ENCODE measurements around the gene TPGS2.

DNA sequence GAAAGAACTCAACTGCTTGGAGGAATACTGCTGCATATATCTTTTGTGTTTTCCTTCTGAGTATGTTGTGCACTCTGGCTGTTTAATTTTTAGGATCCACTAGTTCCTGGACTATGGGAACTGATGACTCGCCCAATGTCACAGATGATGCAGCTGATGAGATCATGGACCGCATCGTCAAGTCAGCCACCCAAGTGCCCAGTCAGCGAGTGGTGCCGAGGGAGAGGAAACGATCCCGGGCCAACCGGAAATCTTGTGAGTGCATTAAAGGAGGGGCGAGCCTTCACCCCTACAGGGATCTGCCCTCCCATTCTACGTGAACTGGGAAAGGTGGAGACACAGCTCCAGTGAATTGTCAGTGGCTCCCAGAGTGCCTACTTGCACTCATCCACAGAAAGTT is 59.6 kb downstream of the TPGS2 start:
- TF ChIP-seq GATA2 (IDR thresholded peaks at IDR 0.05; ENCODE audit: low read depth, low read length) (no peak), GATA3 (IDR thresholded peaks at IDR 0.05; ENCODE audit: low read depth, low read length) (no peak)

Data from SH-SY5Y (cell line).